ENCODE results near the gene FXYD4. TPM values are rescaled to one million over a fixed set of nuclear protein-coding genes. Genes with fewer than 3 reads are reported as not detected.

Gene FXYD4
- polyA plus RNA-seq, 1 of the 3 experiments (the other 2 are of a cell fraction): not detected

DNA sequence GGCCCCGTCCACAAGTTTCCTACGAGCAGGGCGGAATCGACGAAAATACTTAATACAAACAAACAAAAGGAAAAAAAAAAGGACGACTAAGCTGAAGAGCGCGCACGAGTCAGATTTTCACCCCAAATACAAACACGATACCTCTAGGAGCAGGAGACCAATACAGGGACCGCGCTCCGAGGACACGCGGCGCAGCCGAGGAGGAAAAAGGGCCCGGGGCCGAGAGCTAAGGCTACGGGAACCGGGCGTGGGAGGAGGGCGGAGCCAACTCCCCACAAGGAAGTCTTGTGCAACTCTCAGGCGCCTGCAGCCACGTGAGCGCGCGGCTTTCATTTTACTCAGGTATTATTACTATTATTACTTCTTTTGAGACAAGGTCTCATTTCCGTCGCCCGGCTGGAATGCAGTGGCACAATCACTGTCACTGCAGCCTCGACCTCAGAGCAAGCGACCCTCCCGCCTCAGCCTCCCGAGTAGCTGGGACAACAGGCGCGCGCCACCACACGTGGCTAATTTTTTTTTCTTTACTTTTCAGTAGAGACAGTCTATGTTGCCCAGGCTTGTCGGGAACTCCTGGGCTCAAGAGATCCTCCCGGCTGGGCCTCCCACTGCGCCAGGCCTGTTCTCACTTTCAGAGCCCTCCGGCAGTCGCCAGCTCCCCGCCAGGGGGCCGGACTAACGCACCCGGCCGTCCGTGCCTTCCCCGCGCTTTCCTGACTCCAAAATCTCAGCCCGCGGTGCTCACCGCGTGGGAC lies 36.3 kb downstream of the FXYD4 start (continued):
- no peak for TF ChIP-seq TEAD4 (IDR thresholded peaks at IDR 0.05; ENCODE audit: borderline replicate concordance, insufficient read depth)
- no peak for TF ChIP-seq NFIC (IDR thresholded peaks at IDR 0.05; ENCODE audit: borderline replicate concordance)
- TF ChIP-seq MXI1 (IDR thresholded peaks at IDR 0.05; ENCODE audit: low read depth, low read length): peak; percentile 97
- TF ChIP-seq REST (IDR thresholded peaks at IDR 0.05; ENCODE audit: low read depth, low read length): peak; percentile 15; the same call in 1 of the 2 replicates
- no peak for TF ChIP-seq RFX5 (IDR thresholded peaks at IDR 0.05; ENCODE audit: low read length)
- no peak for TF ChIP-seq FOXJ3 (CRISPR knock-in tag; IDR thresholded peaks at IDR 0.05)
- peak; percentile 91 for TF ChIP-seq POLR2AphosphoS5 (IDR thresholded peaks at IDR 0.05; ENCODE audit: low read depth, low read length)
- TF ChIP-seq JUND (IDR thresholded peaks at IDR 0.05): no peak
- TF ChIP-seq GATA2 (CRISPR knock-in tag; IDR thresholded peaks at IDR 0.05): no peak
- peak; percentile 88 for TF ChIP-seq USF1 (IDR thresholded peaks at IDR 0.05; ENCODE audit: borderline replicate concordance, low read depth)
- peak; percentile 23; the same call in 1 of the 2 replicates for TF ChIP-seq USF2 (IDR thresholded peaks at IDR 0.05; ENCODE audit: borderline replicate concordance, low read depth, low read length)
- peak; percentile 14; the same call in 1 of the 2 replicates for TF ChIP-seq GABPA (IDR thresholded peaks at IDR 0.05; ENCODE audit: low read depth)
- peak; percentile 49; the same call in 1 of the 2 replicates for TF ChIP-seq CTCF (IDR thresholded peaks at IDR 0.05)
- no peak for TF ChIP-seq EP300 (IDR thresholded peaks at IDR 0.05; ENCODE audit: borderline replicate concordance in 1 of 2, low read depth in 1 of 2, low read length in 1 of 2)
- TF ChIP-seq NRF1 (IDR thresholded peaks at IDR 0.05; ENCODE audit: low read depth, low read length): no peak
- TF ChIP-seq FOXM1 (IDR thresholded peaks at IDR 0.05; ENCODE audit: low read depth): no peak
